ENCODE data around the gene CMIP.

DNA sequence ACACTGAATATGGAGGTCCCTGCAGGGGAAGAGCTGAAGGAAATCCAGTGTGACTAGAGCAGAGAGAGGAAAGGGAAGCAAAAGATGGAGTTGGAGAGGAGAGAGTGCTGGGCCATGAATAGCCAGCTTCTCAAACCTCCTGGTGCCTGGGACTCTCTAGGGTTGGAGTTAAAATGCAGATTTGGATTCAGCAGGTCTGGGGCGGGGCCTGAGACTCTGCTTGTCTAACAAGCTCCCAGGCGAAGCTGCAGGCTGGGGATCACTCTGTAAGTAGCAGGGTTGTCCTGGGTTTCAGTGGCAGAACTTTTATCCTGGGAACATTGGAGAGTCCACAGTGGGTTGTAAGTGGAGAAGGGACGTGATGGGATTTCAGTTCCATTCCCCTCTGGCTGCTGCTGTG, 231.1 kb downstream of the CMIP start:
- TF ChIP-seq TCF12 (IDR thresholded peaks at IDR 0.05) (no peak), CTCF (IDR thresholded peaks at IDR 0.05) (no peak)

Measured in SK-N-SH (cell line).